ENCODE measurements around the gene BTBD17. TPM values are rescaled to one million over a fixed set of nuclear protein-coding genes. Genes with fewer than 3 reads are reported as not detected.

The BTBD17 gene
- total RNA-seq, 4 donors from 2014 or later: not detected

GRCh38 chr17:74332017-74332650 lies 29.5 kb downstream of the BTBD17 start:
- intact Hi-C loops (cut with DNase I; ENCODE audit: low total_unique reads): no loop called here
- ATAC-seq (no peak), DNase-seq (no peak)
- no peak overlapping the region for H3K27ac ChIP-seq
- H3K9me3 ChIP-seq: no peaks in the 10 kb centered on the region
- no peaks in the 10 kb centered on the region for H3K36me3 ChIP-seq
- in situ Hi-C loops (cut with MboI; ENCODE audit: low sequenced_read_pairs in 4 of 4): no loop called here
- no peak overlapping the region for H3K4me3 ChIP-seq
- H3K27me3 ChIP-seq: peaks cover 0 to 6% (median 0%) of the 10 kb centered on the region in 3 donors
- TF ChIP-seq POLR2A (IDR thresholded peaks at IDR 0.05) (no peak), CTCF (IDR thresholded peaks at IDR 0.05 in 4 of 5, conservative IDR thresholded peaks at IDR 0.05 in 1 of 5) (no peak)
- H3K4me1 ChIP-seq: no peaks in the 10 kb centered on the region

DNA sequence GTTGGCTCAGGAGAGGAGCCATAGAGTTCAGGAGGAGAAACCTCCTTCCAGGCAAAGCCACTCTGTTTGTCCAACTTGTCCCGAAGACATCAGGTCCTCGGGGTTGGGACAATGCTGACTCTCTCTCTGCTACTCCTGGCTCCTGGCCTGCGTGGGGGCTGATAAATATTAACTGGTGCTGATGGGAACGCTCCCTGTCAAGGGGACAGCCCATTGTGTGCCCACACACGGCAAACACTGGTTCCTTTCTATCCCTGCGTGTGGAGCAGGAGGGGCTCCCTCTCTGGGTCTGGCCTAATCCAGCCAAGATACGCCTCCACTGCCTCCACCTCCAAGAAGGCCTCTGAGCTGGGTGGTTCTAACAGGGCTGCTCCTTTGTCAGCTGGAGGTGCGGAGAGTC lies 31.2 kb downstream of the BTBD17 start:
- Histone ChIP-seq H3K27me3 (peaks cover 0 to 3% (median 0%) of the 10 kb centered on the region in 3 donors), H3K9me3 (no peaks in the 10 kb centered on the region), H3K4me1 (peaks cover 9 to 12% of the 10 kb centered on the region in 2 donors), H3K36me3 (no peaks in the 10 kb centered on the region), H3K4me3 (no peak overlapping the region), H3K27ac (no peak overlapping the region)
- DNase-seq: no peak
- TF ChIP-seq POLR2A (IDR thresholded peaks at IDR 0.05) (no peak), CTCF (IDR thresholded peaks at IDR 0.05 in 4 of 5, conservative IDR thresholded peaks at IDR 0.05 in 1 of 5) (no peak)
- in situ Hi-C loops (cut with MboI; ENCODE audit: low sequenced_read_pairs in 4 of 4): no loop called here
- ATAC-seq: no peak
- intact Hi-C loops (cut with DNase I; ENCODE audit: low total_unique reads): no loop called here

DNA sequence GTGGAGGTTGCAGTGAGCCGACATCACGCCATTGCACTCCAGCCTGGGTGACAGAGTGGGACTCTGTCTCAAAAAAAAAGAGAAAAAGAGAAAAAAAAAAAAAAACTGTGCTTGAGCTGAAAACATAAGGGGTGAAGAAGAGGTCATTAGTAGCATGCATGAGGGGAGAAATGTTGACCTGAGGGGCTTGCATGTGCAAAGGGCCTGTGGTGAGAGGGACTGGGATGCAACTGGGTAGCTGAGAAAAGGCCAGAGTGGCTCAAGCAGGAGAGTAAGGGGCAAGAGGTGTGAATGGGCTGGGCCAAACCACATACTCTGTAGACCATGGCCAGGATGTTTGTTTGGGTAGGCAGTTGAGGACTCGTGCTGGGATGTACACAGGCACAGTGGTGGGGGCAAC lies 32.3 kb downstream of the BTBD17 start:
- Histone ChIP-seq H3K36me3 (no peaks in the 10 kb centered on the region), H3K27ac (no peak overlapping the region), H3K9me3 (no peaks in the 10 kb centered on the region), H3K4me3 (no peak overlapping the region), H3K4me1 (peaks cover 10 to 14% of the 10 kb centered on the region in 2 donors), H3K27me3 (peaks cover 0 to under 1% (median 0%) of the 10 kb centered on the region in 3 donors)
- in situ Hi-C loops (cut with MboI; ENCODE audit: low sequenced_read_pairs in 4 of 4): no loop called here
- DNase-seq (no peak), ATAC-seq (no peak)
- intact Hi-C loops (cut with DNase I; ENCODE audit: low total_unique reads): no loop called here
- TF ChIP-seq POLR2A (IDR thresholded peaks at IDR 0.05) (no peak), CTCF (IDR thresholded peaks at IDR 0.05 in 4 of 5, conservative IDR thresholded peaks at IDR 0.05 in 1 of 5) (no peak)

DNA sequence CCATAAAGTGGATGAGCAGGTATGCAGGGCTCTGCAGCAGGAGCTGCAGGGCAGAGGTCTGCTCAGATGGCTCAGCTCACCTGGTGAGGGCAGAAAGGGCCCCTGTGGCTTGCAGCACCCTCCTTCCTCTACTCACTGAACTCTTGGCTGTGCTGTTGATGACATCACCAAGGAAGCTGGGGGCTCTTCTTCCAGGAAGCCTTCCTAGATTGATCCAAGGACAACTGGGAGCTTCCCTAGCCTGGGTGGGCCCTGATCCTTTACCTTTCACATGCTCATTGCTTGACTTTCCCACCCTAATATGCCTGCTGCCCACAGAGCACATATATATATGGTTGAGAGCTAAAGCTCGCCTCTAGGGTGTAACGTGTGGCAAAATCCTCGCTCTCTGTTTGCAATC lies 33.2 kb downstream of the BTBD17 start:
- H3K4me3 ChIP-seq: no peak overlapping the region
- peaks cover 10 to 14% of the 10 kb centered on the region in 2 donors for H3K4me1 ChIP-seq
- no peak for DNase-seq
- intact Hi-C loops (cut with DNase I; ENCODE audit: low total_unique reads): no loop called here
- no peak for ATAC-seq
- no peaks in the 10 kb centered on the region for H3K36me3 ChIP-seq
- no peak for TF ChIP-seq CTCF (IDR thresholded peaks at IDR 0.05 in 4 of 5, conservative IDR thresholded peaks at IDR 0.05 in 1 of 5)
- no peak for TF ChIP-seq POLR2A (IDR thresholded peaks at IDR 0.05)
- in situ Hi-C loops (cut with MboI; ENCODE audit: low sequenced_read_pairs in 4 of 4): no loop called here
- H3K27ac ChIP-seq: no peak overlapping the region
- H3K9me3 ChIP-seq: no peaks in the 10 kb centered on the region
- H3K27me3 ChIP-seq: no peaks in the 10 kb centered on the region

DNA sequence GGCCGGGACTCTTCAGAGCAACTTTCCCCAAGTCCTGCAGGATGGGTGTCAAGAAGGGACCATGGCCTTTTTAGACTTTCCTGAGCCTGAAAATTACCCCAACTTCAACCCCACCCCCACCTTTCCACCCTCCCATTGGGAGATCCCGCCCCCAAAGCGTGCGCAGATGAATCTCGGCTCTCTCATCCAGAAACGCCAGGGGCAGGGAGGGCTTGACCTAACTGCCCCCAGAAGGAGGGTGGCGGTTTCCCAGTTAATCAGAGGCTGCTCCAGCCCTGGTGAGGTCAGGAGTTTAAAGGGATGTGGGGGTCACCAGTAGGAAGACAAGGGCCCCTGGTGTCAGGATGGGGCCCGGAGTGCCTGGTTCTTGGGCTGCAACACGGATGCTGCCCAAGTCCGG lies 35.2 kb downstream of the BTBD17 start:
- in situ Hi-C loops (cut with MboI; ENCODE audit: low sequenced_read_pairs in 4 of 4): no loop called here
- TF ChIP-seq POLR2A (IDR thresholded peaks at IDR 0.05) (no peak), CTCF (IDR thresholded peaks at IDR 0.05 in 4 of 5, conservative IDR thresholded peaks at IDR 0.05 in 1 of 5) (no peak)
- H3K36me3 ChIP-seq: no peaks in the 10 kb centered on the region
- no peaks in the 10 kb centered on the region for H3K27me3 ChIP-seq
- peaks cover 10 to 14% of the 10 kb centered on the region in 2 donors for H3K4me1 ChIP-seq
- H3K4me3 ChIP-seq: peak overlapping the region; percentile 51 to 69 (median 58)
- no peaks in the 10 kb centered on the region for H3K9me3 ChIP-seq
- no peak overlapping the region for H3K27ac ChIP-seq
- DNase-seq (no peak), ATAC-seq (no peak)
- intact Hi-C loops (cut with DNase I; ENCODE audit: low total_unique reads): no loop called here

All from gastrocnemius medialis (tissue), 4 donors.